ENCODE results near the gene SMARCA2.

The SMARCA2 gene

GRCh38 chr9:2013743-2014475 lies 1.2 kb upstream of the SMARCA2 start:
- peaks cover 5 to 12% of the 10 kb centered on the region in 2 donors for H3K4me1 ChIP-seq (ENCODE audit: control insufficient read depth in 2 of 2, insufficient read depth in 2 of 2, low read length in 2 of 2)
- H3K9ac ChIP-seq (ENCODE audit: low read depth in 1 of 2, low read length in 2 of 2): peak overlapping the region; percentile 84 to 94

GRCh38 chr9:2015581-2016407 lies 647 bp downstream of the SMARCA2 start:
- H3K27me3 ChIP-seq (ENCODE audit: control insufficient read depth in 2 of 2, insufficient read depth in 2 of 2, low read length in 2 of 2): peaks cover 0 to 4% of the 10 kb centered on the region in 2 donors
- H3K4me1 ChIP-seq (ENCODE audit: control insufficient read depth in 2 of 2, insufficient read depth in 2 of 2, low read length in 2 of 2): peaks cover 9 to 16% of the 10 kb centered on the region in 2 donors
- peak overlapping the region; percentile 93 to 97 for H3K27ac ChIP-seq (ENCODE audit: low read depth in 2 of 2, low read length in 2 of 2)
- H3K9ac ChIP-seq (ENCODE audit: low read depth in 1 of 2, low read length in 2 of 2): peak overlapping the region; percentile 97 to 98
- H3K36me3 ChIP-seq (ENCODE audit: control insufficient read depth in 2 of 2, insufficient read depth in 2 of 2, low read length in 2 of 2): no peaks in the 10 kb centered on the region
- peak overlapping the region; percentile 92 to 98 for H3K4me3 ChIP-seq (ENCODE audit: low read length in 2 of 2)
- H3K9me3 ChIP-seq (ENCODE audit: control insufficient read depth in 2 of 2, low read length in 2 of 2): no peaks in the 10 kb centered on the region

More at GRCh38 chr9:2013743-2014475, 1.2 kb upstream of the SMARCA2 start:
- Histone ChIP-seq H3K9me3 (ENCODE audit: control insufficient read depth in 2 of 2, low read length in 2 of 2) (no peaks in the 10 kb centered on the region), H3K4me3 (ENCODE audit: low read length in 2 of 2) (peak overlapping the region; percentile 92 to 98), H3K27ac (ENCODE audit: low read depth in 2 of 2, low read length in 2 of 2) (peak overlapping the region in 1 of 2 donors; percentile 97), H3K27me3 (ENCODE audit: control insufficient read depth in 2 of 2, insufficient read depth in 2 of 2, low read length in 2 of 2) (peaks cover 0 to 4% of the 10 kb centered on the region in 2 donors), H3K36me3 (ENCODE audit: control insufficient read depth in 2 of 2, insufficient read depth in 2 of 2, low read length in 2 of 2) (no peaks in the 10 kb centered on the region)

GRCh38 chr9:2016408-2017330 lies 1.5 kb downstream of the SMARCA2 start:
- Histone ChIP-seq H3K27me3 (ENCODE audit: control insufficient read depth in 2 of 2, insufficient read depth in 2 of 2, low read length in 2 of 2) (no peaks in the 10 kb centered on the region), H3K4me3 (ENCODE audit: low read length in 2 of 2) (peak overlapping the region; percentile 92 to 98), H3K36me3 (ENCODE audit: control insufficient read depth in 2 of 2, insufficient read depth in 2 of 2, low read length in 2 of 2) (no peaks in the 10 kb centered on the region), H3K4me1 (ENCODE audit: control insufficient read depth in 2 of 2, insufficient read depth in 2 of 2, low read length in 2 of 2) (peaks cover 9 to 16% of the 10 kb centered on the region in 2 donors), H3K9me3 (ENCODE audit: control insufficient read depth in 2 of 2, low read length in 2 of 2) (no peaks in the 10 kb centered on the region), H3K27ac (ENCODE audit: low read depth in 2 of 2, low read length in 2 of 2) (peak overlapping the region; percentile 93 to 97), H3K9ac (ENCODE audit: low read depth in 1 of 2, low read length in 2 of 2) (peak overlapping the region; percentile 97 to 98)

- Histone ChIP-seq H3K9ac (ENCODE audit: low read depth in 1 of 2, low read length in 2 of 2) (peak overlapping the region; percentile 97 to 98), H3K4me3 (ENCODE audit: low read length in 2 of 2) (peak overlapping the region; percentile 92 to 98), H3K9me3 (ENCODE audit: control insufficient read depth in 2 of 2, low read length in 2 of 2) (no peaks in the 10 kb centered on the region), H3K4me1 (ENCODE audit: control insufficient read depth in 2 of 2, insufficient read depth in 2 of 2, low read length in 2 of 2) (peaks cover 9 to 20% of the 10 kb centered on the region in 2 donors), H3K27ac (ENCODE audit: low read depth in 2 of 2, low read length in 2 of 2) (peak overlapping the region; percentile 93 to 97), H3K27me3 (ENCODE audit: control insufficient read depth in 2 of 2, insufficient read depth in 2 of 2, low read length in 2 of 2) (no peaks in the 10 kb centered on the region), H3K36me3 (ENCODE audit: control insufficient read depth in 2 of 2, insufficient read depth in 2 of 2, low read length in 2 of 2) (no peaks in the 10 kb centered on the region)
Observed at GRCh38 chr9:2017331-2018161, 2.4 kb downstream of the SMARCA2 start.

- H3K27me3 ChIP-seq (ENCODE audit: control insufficient read depth in 2 of 2, insufficient read depth in 2 of 2, low read length in 2 of 2): no peaks in the 10 kb centered on the region
- peak overlapping the region; percentile 93 to 97 for H3K27ac ChIP-seq (ENCODE audit: low read depth in 2 of 2, low read length in 2 of 2)
- H3K4me1 ChIP-seq (ENCODE audit: control insufficient read depth in 2 of 2, insufficient read depth in 2 of 2, low read length in 2 of 2): peaks cover 15 to 27% of the 10 kb centered on the region in 2 donors
- H3K36me3 ChIP-seq (ENCODE audit: control insufficient read depth in 2 of 2, insufficient read depth in 2 of 2, low read length in 2 of 2): no peaks in the 10 kb centered on the region
- no peaks in the 10 kb centered on the region for H3K9me3 ChIP-seq (ENCODE audit: control insufficient read depth in 2 of 2, low read length in 2 of 2)
- H3K9ac ChIP-seq (ENCODE audit: low read depth in 1 of 2, low read length in 2 of 2): peak overlapping the region; percentile 97 to 98
- peak overlapping the region; percentile 92 to 98 for H3K4me3 ChIP-seq (ENCODE audit: low read length in 2 of 2)
Observed at GRCh38 chr9:2018162-2018643, 3.1 kb downstream of the SMARCA2 start.

GRCh38 chr9:2018764-2019558 lies 3.8 kb downstream of the SMARCA2 start:
- peaks cover 17 to 32% of the 10 kb centered on the region in 2 donors for H3K4me1 ChIP-seq (ENCODE audit: control insufficient read depth in 2 of 2, insufficient read depth in 2 of 2, low read length in 2 of 2)
- H3K9me3 ChIP-seq (ENCODE audit: control insufficient read depth in 2 of 2, low read length in 2 of 2): no peaks in the 10 kb centered on the region
- peak overlapping the region; percentile 92 to 98 for H3K4me3 ChIP-seq (ENCODE audit: low read length in 2 of 2)
- no peaks in the 10 kb centered on the region for H3K27me3 ChIP-seq (ENCODE audit: control insufficient read depth in 2 of 2, insufficient read depth in 2 of 2, low read length in 2 of 2)
- peak overlapping the region; percentile 41 to 97 for H3K9ac ChIP-seq (ENCODE audit: low read depth in 1 of 2, low read length in 2 of 2)
- no peak overlapping the region for H3K27ac ChIP-seq (ENCODE audit: low read depth in 2 of 2, low read length in 2 of 2)
- no peaks in the 10 kb centered on the region for H3K36me3 ChIP-seq (ENCODE audit: control insufficient read depth in 2 of 2, insufficient read depth in 2 of 2, low read length in 2 of 2)

- Histone ChIP-seq H3K9ac (ENCODE audit: low read depth in 1 of 2, low read length in 2 of 2) (no peak overlapping the region), H3K36me3 (ENCODE audit: control insufficient read depth in 2 of 2, insufficient read depth in 2 of 2, low read length in 2 of 2) (no peaks in the 10 kb centered on the region)
Observed at GRCh38 chr9:2019723-2020122, 4.6 kb downstream of the SMARCA2 start.

GRCh38 chr9:2021731-2022130 lies 6.6 kb downstream of the SMARCA2 start:
- no peaks in the 10 kb centered on the region for H3K36me3 ChIP-seq (ENCODE audit: control insufficient read depth in 2 of 2, insufficient read depth in 2 of 2, low read length in 2 of 2)
- H3K27ac ChIP-seq (ENCODE audit: low read depth in 2 of 2, low read length in 2 of 2): no peak overlapping the region
- H3K4me3 ChIP-seq (ENCODE audit: low read length in 2 of 2): no peak overlapping the region
- H3K4me1 ChIP-seq (ENCODE audit: control insufficient read depth in 2 of 2, insufficient read depth in 2 of 2, low read length in 2 of 2): peaks cover 13 to 28% of the 10 kb centered on the region in 2 donors
- no peaks in the 10 kb centered on the region for H3K9me3 ChIP-seq (ENCODE audit: control insufficient read depth in 2 of 2, low read length in 2 of 2)
- H3K27me3 ChIP-seq (ENCODE audit: control insufficient read depth in 2 of 2, insufficient read depth in 2 of 2, low read length in 2 of 2): no peaks in the 10 kb centered on the region
- no peak overlapping the region for H3K9ac ChIP-seq (ENCODE audit: low read depth in 1 of 2, low read length in 2 of 2)

More at GRCh38 chr9:2019723-2020122, 4.6 kb downstream of the SMARCA2 start:
- Histone ChIP-seq H3K27me3 (ENCODE audit: control insufficient read depth in 2 of 2, insufficient read depth in 2 of 2, low read length in 2 of 2) (no peaks in the 10 kb centered on the region), H3K27ac (ENCODE audit: low read depth in 2 of 2, low read length in 2 of 2) (no peak overlapping the region), H3K9me3 (ENCODE audit: control insufficient read depth in 2 of 2, low read length in 2 of 2) (no peaks in the 10 kb centered on the region), H3K4me3 (ENCODE audit: low read length in 2 of 2) (no peak overlapping the region), H3K4me1 (ENCODE audit: control insufficient read depth in 2 of 2, insufficient read depth in 2 of 2, low read length in 2 of 2) (peaks cover 13 to 28% of the 10 kb centered on the region in 2 donors)

Measured in mucosa of rectum (tissue), 2 donors.